ENCODE measurements around the gene RNF17.
"Not testable (repeated sequence)": the region's sequence is repeated elsewhere in the genome, so short reads cannot be mapped to it uniquely, and the experiment has no call there.

RNF17 gene

DNA sequence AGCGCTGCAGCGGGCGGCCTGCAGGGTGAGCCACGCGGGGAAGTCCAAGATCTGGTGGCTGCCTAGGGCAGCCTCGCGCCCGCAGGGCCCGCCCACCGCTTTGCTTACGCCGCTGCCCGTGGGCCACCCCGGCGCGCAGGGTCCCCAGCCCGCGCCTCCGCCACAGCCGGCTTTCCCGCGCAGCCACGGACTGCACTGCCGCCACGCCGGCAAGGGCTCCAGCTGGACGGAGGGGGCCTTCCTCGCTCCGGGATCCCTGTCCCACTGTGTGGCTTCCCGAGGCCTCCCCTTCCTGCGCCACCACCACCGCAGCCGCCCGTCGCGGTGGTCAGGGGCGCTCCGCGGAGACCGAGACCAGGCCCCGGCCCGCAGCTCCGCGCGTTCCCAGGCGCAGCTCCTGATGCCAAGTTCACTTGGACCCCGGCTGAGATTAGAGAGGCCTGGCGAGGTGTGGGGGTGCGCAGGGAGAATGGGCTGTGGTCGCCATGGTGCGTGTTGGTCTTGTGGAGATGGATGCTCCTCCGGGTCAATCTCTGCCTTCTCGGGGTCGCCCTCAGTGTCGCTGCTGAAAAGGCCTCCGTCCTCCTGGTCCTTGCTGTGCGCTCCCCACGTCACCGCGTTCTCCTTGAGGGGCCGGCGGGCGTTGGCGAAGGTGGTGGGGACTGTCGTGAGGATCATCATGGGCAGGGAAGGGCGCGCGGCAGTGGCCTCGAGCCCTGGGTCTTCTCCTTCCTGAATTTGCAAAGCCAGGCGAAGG, 17.9 kb upstream of the RNF17 start:
- DNase-seq (ENCODE audit: low spot score), result no peak

- no peak for DNase-seq (ENCODE audit: low spot score)
These were observed 17.2 kb upstream of the RNF17 start for GRCh38 chr13:24746618-24747247.

- DNase-seq (ENCODE audit: low spot score), result no peak
These were observed 16.5 kb upstream of the RNF17 start for GRCh38 chr13:24747248-24748060.

DNA sequence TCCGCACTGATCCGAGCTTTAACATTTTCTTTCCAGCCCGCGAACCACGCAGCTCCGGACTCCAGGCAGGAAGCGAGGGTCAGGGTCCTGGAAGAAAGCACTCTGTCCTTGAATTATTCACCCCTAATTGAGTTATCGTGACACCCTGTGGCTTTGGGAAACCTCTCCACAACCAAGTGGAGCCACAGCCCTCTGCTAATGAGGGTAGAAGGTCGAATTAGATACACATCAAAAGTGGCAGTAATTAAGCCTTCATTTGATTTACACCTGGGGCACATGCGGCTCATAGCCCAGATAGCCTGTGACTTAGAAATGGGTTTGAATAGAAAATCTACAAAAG, 15.9 kb upstream of the RNF17 start:
- no peak for DNase-seq (ENCODE audit: low spot score)

- DNase-seq (ENCODE audit: low spot score), result no peak
These were observed 4.8 kb upstream of the RNF17 start for GRCh38 chr13:24759197-24759596.

GRCh38 chr13:24764276-24764630, 284 bp downstream of the RNF17 start:
- DNase-seq (ENCODE audit: low spot score), result no peak

GRCh38 chr13:24777171-24777570, 13.2 kb downstream of the RNF17 start:
- DNase-seq (ENCODE audit: low spot score), result no peak

DNA sequence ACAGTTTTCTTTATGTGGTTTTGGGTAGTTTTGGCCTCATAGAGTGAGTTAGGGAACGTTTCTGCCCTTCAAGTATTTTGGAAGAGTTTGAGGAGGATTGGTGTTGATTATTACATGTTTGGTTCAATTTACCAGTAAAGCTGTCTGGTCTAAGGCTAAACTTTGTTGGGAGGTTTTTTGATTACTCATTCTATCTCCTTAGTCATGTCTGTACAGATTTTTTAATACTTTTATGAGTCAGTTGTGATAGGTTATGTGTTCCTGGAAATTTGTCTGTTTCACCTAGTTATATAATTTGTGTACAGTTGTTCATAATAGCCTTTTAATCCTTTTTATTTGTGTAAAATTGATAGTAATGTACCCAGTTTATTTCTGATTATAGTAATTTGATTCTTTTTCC, 20.4 kb downstream of the RNF17 start:
- DNase-seq (ENCODE audit: low spot score), result no peak

DNA sequence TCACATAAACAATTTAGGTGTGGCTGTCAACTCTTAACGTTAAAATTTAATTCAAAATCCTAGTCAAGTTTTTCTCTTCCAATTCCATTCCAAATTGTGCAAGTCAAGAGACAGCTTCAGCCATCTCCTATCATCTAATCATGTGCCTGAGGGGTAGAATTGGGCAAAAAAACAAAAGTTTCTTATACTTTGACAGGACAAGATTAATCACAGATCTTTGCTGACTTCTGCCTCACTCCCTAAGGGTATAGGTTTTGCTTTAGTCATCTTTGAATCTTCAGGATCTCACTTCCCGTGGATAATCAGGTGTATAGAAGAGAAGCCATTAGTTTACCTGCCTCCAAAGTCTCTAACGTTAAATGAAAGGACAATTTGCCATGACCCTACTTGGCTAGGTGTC, 24.6 kb downstream of the RNF17 start:
- no peak for DNase-seq (ENCODE audit: low spot score)

- no peak for DNase-seq (ENCODE audit: low spot score)
These were observed 38.1 kb downstream of the RNF17 start for GRCh38 chr13:24802074-24802473.

- no peak for DNase-seq (ENCODE audit: low spot score)
These were observed 57.2 kb downstream of the RNF17 start for GRCh38 chr13:24821207-24821606.

DNA sequence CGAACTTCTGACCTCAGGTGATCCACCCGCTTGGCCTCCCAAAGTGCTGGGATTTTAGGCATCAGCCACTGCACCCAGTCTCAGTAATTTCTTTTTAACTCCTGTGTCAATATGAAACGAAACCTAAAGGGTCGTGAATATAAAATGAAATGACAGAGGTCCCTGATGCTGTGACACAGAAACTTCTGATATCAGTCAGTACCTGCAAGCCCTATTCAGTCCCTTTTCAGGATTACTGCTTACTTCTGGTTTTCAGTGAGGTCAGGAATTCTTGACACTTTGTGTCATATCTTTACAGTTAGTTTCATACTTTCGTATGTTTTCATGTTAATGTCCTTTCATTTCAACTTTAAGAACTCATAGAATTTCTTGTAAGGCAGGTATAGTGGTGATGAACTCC, 58.7 kb downstream of the RNF17 start:
- DNase-seq (ENCODE audit: low spot score), result no peak

- DNase-seq (ENCODE audit: low spot score), result not testable (repeated sequence)
These were observed 59.2 kb downstream of the RNF17 start for GRCh38 chr13:24823122-24823710.

DNA sequence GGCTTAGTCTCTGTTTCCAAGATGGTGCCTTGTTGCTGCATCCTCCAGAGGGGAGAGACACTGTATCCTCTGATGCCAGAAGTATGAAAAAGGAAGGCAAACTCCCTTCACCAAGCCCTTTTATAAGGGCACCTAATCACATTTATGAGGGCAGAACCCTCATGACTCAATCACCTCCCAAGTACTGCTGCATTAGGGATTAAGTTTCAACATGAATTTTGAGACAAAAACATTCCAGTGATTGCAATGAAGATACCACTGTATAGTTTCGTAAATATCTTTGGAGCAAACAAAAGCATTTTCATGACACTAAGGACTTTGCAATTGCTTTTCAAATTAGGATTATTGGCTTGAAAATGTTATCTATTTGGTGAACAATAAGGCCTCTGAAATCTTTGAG, 63.8 kb downstream of the RNF17 start:
- no peak for DNase-seq (ENCODE audit: low spot score)

GRCh38 chr13:24834902-24835510, 71.0 kb downstream of the RNF17 start:
- DNase-seq (ENCODE audit: low spot score), result no peak

DNA sequence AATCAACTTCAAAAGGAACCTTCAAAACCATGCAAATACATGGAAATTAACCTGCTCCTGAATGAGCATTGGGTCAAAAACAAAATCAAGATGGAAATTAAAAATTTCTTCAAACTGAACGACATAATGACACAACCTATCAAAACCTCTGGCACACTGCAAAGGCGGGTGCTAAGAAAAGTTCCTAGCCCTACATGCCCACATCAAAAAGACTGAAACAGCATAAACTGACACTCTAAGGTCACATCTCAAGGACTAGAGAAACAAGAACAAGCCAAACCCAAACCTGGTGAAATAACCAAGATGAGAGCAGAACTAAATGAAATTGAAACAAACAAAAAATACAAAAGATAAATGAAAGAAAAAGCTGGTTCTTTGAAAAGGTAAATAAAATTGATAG, 73.6 kb downstream of the RNF17 start:
- not testable (repeated sequence) for DNase-seq (ENCODE audit: low spot score)

DNA sequence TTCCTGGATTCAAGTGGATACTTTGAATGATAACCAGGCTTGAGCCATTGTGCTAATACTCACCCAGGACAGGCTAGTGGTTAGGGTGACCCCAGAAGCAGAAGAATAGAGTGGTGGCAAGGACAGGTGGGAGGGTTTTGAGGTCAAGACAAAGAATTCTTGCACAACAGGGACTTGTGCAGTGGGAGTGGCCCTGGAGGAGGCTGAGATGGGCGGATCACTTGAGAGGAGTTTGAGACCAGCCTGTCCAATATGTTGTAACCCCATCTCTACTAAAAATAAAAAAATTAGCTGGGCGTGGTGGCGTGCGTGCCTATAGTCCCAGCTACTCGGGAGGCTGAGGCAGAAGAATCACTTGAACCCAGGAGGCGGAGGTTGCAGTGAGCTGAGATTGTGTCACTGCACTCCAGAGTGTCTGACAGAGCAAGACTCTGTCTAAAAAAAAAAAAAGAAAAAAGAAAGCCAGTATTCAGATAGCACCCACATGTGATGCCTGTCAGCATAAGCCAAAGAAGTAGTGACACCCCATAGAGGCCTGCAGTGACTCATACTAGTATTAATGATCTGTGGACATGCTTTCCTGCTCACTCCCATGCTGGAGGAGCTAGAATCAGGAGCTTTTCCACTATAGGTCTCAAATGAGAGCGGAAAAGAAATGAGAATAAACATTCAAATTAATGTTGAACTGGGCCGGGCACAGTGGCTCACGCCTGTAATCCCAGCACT, 78.7 kb downstream of the RNF17 start:
- no peak for DNase-seq (ENCODE audit: low spot score)

GRCh38 chr13:24851546-24851945, 87.6 kb downstream of the RNF17 start:
- no peak for DNase-seq (ENCODE audit: low spot score)

- no peak for DNase-seq (ENCODE audit: low spot score)
These were observed 90.3 kb downstream of the RNF17 start for GRCh38 chr13:24854311-24854710.

- no peak for DNase-seq (ENCODE audit: low spot score)
These were observed 95.0 kb downstream of the RNF17 start for GRCh38 chr13:24858953-24859352.

- no peak for DNase-seq (ENCODE audit: low spot score)
These were observed 96.8 kb downstream of the RNF17 start for GRCh38 chr13:24860770-24861169.

All from kidney capillary endothelial cell (primary cell).